ENCODE data around the gene PJA2. TPM values are rescaled to one million over a fixed set of nuclear protein-coding genes. Genes with fewer than 3 reads are reported as not detected.

The PJA2 gene
- total RNA-seq, 2 experiments from 2014 or later: 41.3 to 69.7 TPM

DNA sequence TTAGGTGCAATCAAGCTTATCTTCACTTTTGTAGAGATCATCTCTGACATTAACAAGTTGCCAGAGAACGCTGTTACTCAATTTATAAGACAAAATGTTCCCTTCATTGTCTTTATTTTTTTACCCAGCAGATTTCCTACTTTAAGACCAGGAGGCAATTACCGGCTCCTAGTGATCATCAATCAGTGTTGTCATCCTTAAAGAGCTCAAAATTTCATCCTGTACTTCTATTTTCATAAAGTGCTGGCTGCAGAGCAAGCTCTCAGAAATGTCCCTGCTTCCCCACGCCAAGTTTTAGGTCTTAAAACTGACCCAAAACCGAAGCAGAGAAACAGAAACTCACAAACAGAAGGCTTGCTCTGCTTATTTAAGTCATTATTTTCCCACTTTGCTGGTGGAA lies 82.9 kb downstream of the PJA2 start:
- BruUV-seq (replicated peaks): no TSS peak
- H4K20me1 ChIP-seq (ENCODE audit: insufficient read depth, low read length): no peaks in the 10 kb centered on the region
- H3K36me3 ChIP-seq (ENCODE audit: insufficient read depth, low read length): no peaks in the 10 kb centered on the region
- H3K79me2 ChIP-seq (ENCODE audit: insufficient read depth, low read depth, low read length): no peaks in the 10 kb centered on the region
- ChIA-PET CTCF (ENCODE audit: unreplicated experiment) (no interaction called here), POLR2A (interaction anchor here (0.7 to 2.2 kb wide), 2 partner anchors 11 to 23 kb away, joined by 4 to 8 read pairs; no protein-coding TSS in a partner anchor)
- no peaks in the 10 kb centered on the region for H3K9me3 ChIP-seq (ENCODE audit: low read length)
- no peaks in the 10 kb centered on the region for H3K9me2 ChIP-seq (ENCODE audit: insufficient read depth, low read length)
- H3K27ac ChIP-seq (ENCODE audit: low read depth, low read length, poor library complexity, severe bottlenecking): no peak overlapping the region
- DNase-seq (ENCODE audit: low spot score): no peak
- intact Hi-C loops (cut with micrococcal nuclease; ENCODE audit: unreplicated experiment): no loop called here
- no peak overlapping the region for H2AFZ ChIP-seq (ENCODE audit: low read length)
- H3K4me1 ChIP-seq (ENCODE audit: insufficient read depth, low read length, poor library complexity, severe bottlenecking): no peaks in the 10 kb centered on the region
- TF ChIP-seq, protein P1, sequence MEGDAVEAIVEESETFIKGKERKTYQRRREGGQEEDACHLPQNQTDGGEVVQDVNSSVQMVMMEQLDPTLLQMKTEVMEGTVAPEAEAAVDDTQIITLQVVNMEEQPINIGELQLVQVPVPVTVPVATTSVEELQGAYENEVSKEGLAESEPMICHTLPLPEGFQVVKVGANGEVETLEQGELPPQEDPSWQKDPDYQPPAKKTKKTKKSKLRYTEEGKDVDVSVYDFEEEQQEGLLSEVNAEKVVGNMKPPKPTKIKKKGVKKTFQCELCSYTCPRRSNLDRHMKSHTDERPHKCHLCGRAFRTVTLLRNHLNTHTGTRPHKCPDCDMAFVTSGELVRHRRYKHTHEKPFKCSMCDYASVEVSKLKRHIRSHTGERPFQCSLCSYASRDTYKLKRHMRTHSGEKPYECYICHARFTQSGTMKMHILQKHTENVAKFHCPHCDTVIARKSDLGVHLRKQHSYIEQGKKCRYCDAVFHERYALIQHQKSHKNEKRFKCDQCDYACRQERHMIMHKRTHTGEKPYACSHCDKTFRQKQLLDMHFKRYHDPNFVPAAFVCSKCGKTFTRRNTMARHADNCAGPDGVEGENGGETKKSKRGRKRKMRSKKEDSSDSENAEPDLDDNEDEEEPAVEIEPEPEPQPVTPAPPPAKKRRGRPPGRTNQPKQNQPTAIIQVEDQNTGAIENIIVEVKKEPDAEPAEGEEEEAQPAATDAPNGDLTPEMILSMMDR (conservative IDR thresholded peaks at IDR 0.05; ENCODE audit: low read length): no peak
- no peak for TF ChIP-seq EZH2phosphoT487 (IDR thresholded peaks at IDR 0.05; ENCODE audit: borderline replicate concordance, low read depth, low read length)
- no peak overlapping the region for H3K4me2 ChIP-seq (ENCODE audit: low read length)
- no peak overlapping the region for H3K4me3 ChIP-seq (ENCODE audit: low read depth, low read length, poor library complexity, severe bottlenecking)

DNA sequence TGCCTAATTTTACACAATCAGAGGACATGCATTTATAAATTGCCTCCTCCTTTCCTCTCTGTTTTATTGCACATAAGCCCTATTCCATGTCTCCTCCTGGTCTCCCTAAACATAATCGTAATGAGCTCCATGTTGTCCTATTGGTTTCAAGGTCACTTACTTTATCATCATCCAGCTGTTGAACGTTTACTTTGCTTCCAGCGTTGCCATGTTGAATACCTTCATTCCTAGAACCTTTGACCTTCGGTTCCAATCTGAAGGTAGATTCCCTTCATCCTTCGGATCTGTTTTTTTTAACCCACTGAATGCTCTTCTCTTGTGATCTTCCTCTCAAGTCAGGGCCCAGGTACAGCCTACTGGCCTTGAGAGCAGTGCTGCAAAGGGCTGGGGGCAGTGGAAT lies 84.3 kb downstream of the PJA2 start:
- H3K4me1 ChIP-seq (ENCODE audit: insufficient read depth, low read length, poor library complexity, severe bottlenecking): no peaks in the 10 kb centered on the region
- H4K20me1 ChIP-seq (ENCODE audit: insufficient read depth, low read length): no peaks in the 10 kb centered on the region
- no peaks in the 10 kb centered on the region for H3K36me3 ChIP-seq (ENCODE audit: insufficient read depth, low read length)
- intact Hi-C loops (cut with micrococcal nuclease; ENCODE audit: unreplicated experiment): no loop called here
- ChIA-PET POLR2A (interaction anchor here (0.7 to 2.2 kb wide), 2 partner anchors 12 to 54 kb away, joined by 4 to 8 read pairs; no protein-coding TSS in a partner anchor), CTCF (ENCODE audit: unreplicated experiment) (no interaction called here)
- H3K79me2 ChIP-seq (ENCODE audit: insufficient read depth, low read depth, low read length): no peaks in the 10 kb centered on the region
- H2AFZ ChIP-seq (ENCODE audit: low read length): no peak overlapping the region
- BruUV-seq (replicated peaks): no TSS peak
- H3K4me3 ChIP-seq (ENCODE audit: low read depth, low read length, poor library complexity, severe bottlenecking): no peak overlapping the region
- DNase-seq (ENCODE audit: low spot score): no peak
- H3K9me2 ChIP-seq (ENCODE audit: insufficient read depth, low read length): no peaks in the 10 kb centered on the region
- TF ChIP-seq, protein P1 (conservative IDR thresholded peaks at IDR 0.05; ENCODE audit: low read length): no peak
- no peak for TF ChIP-seq EZH2phosphoT487 (IDR thresholded peaks at IDR 0.05; ENCODE audit: borderline replicate concordance, low read depth, low read length)
- no peak overlapping the region for H3K27ac ChIP-seq (ENCODE audit: low read depth, low read length, poor library complexity, severe bottlenecking)
- no peak overlapping the region for H3K4me2 ChIP-seq (ENCODE audit: low read length)
- no peaks in the 10 kb centered on the region for H3K9me3 ChIP-seq (ENCODE audit: low read length)

DNA sequence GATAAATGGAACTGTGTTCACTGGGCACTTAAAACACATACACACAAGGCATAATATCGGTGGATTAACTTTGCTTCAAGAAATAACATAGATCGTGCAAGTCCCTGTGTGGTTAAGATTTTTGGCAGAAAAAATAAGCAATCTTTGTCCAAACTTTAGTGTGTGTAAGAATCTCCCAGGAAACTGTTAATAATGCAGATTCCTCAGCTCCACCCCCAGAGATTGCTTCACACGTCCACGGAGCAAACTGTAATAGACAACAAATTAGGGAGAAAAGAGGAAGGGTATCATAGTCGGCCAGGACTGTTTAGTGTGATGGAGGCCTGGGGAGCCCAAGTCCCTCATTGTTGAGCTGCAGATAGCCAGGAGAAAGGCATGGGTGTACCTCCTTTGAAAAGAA lies 84.8 kb downstream of the PJA2 start:
- Histone ChIP-seq H4K20me1 (ENCODE audit: insufficient read depth, low read length) (no peaks in the 10 kb centered on the region), H3K9me2 (ENCODE audit: insufficient read depth, low read length) (no peaks in the 10 kb centered on the region), H3K79me2 (ENCODE audit: insufficient read depth, low read depth, low read length) (no peaks in the 10 kb centered on the region), H3K36me3 (ENCODE audit: insufficient read depth, low read length) (no peaks in the 10 kb centered on the region), H2AFZ (ENCODE audit: low read length) (no peak overlapping the region), H3K27ac (ENCODE audit: low read depth, low read length, poor library complexity, severe bottlenecking) (no peak overlapping the region), H3K9me3 (ENCODE audit: low read length) (no peaks in the 10 kb centered on the region), H3K4me2 (ENCODE audit: low read length) (no peak overlapping the region), H3K4me3 (ENCODE audit: low read depth, low read length, poor library complexity, severe bottlenecking) (no peak overlapping the region), H3K4me1 (ENCODE audit: insufficient read depth, low read length, poor library complexity, severe bottlenecking) (no peaks in the 10 kb centered on the region)
- intact Hi-C loops (cut with micrococcal nuclease; ENCODE audit: unreplicated experiment): no loop called here
- TF ChIP-seq EZH2phosphoT487 (IDR thresholded peaks at IDR 0.05; ENCODE audit: borderline replicate concordance, low read depth, low read length): no peak
- TF ChIP-seq, protein P1 (conservative IDR thresholded peaks at IDR 0.05; ENCODE audit: low read length): no peak
- BruUV-seq (replicated peaks): no TSS peak
- ChIA-PET POLR2A (interaction anchor here (1.0 to 2.2 kb wide), 2 partner anchors 13 to 52 kb away, joined by 3 to 8 read pairs; no protein-coding TSS in a partner anchor), CTCF (ENCODE audit: unreplicated experiment) (no interaction called here)
- DNase-seq (ENCODE audit: low spot score): no peak

Data from OCI-LY7 (cell line).